GM21528 (cell line): ENCODE measurements around the gene LIG3.
"Not testable (repeated sequence)": the region's sequence is repeated elsewhere in the genome, so short reads cannot be mapped to it uniquely, and the experiment has no call there.

Experiments
- ATAC-seq: cut with Tn5 transposase; IDR thresholded peaks from one replicate; pipeline ENCODE4 v1.9.1; 2021; ENCODE audit warnings: mild to moderate bottlenecking, moderate library complexity; ENCODE audit not compliant: unreplicated experiment, low FRiP score

Gene LIG3

GRCh38 chr17:34998205-34998604, 17.9 kb downstream of the LIG3 start:
- ATAC-seq = no peak

DNA sequence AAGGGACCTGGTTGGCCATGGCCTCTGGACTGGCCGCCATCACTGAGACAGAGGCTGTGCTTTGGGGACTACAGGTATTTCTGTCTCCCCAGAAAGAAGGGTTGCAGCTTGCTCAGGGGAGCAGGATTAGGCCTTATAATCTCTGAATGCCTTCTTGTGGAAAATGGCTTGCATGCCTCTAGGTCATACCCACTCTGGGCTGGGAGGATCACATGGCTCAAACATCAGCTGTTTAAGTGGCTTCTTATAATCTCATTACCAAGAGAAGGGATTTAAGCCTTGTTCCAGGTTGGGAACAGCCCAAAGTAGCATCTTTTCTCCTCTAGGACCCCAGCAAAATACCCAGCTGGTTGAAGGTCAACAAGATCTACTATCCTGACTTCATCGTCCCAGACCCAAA, 19.1 kb downstream of the LIG3 start:
- ATAC-seq = no peak

GRCh38 chr17:35000965-35001364, 20.7 kb downstream of the LIG3 start:
- ATAC-seq = not testable (repeated sequence)

GRCh38 chr17:35001549-35001948, 21.2 kb downstream of the LIG3 start:
- no peak for ATAC-seq

GRCh38 chr17:35002876-35003551, 22.7 kb downstream of the LIG3 start:
- no peak for ATAC-seq

GRCh38 chr17:35003778-35004177, 23.5 kb downstream of the LIG3 start:
- no peak for ATAC-seq

- no peak for ATAC-seq
Measured at GRCh38 chr17:35006345-35006744, 26.0 kb downstream of the LIG3 start.

GRCh38 chr17:35006961-35007360, 26.6 kb downstream of the LIG3 start:
- ATAC-seq = no peak

- no peak for ATAC-seq
Measured at GRCh38 chr17:35010093-35010492, 29.8 kb downstream of the LIG3 start.

DNA sequence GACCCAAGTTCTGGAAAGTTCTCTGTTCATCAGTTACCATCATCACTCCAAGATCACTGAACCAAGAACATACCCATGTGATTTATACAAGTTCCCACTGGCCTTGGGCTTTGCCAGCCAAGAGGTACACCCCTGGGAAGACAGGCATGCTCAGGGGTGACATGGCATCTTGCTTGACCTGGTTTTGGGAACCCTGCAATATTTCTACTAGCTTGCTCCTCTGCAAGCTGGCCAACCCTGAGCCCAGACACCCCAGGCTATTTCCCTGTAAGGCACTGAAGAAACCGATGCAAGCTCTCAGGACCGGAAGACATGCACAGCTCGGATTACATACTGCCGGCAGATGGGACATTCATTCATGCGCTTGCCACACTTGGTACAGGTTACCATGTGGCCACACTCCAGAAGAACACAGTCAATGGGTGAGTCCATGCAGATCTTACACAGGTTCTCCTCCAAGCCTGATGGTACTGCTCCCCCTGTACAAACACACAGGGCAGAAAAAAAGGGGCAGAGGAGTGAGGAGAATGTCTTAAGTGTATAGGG, 31.4 kb downstream of the LIG3 start:
- no peak for ATAC-seq

- ATAC-seq = no peak
Measured at GRCh38 chr17:35016369-35016768, 36.1 kb downstream of the LIG3 start.

GRCh38 chr17:35017021-35017420, 36.7 kb downstream of the LIG3 start:
- no peak for ATAC-seq

DNA sequence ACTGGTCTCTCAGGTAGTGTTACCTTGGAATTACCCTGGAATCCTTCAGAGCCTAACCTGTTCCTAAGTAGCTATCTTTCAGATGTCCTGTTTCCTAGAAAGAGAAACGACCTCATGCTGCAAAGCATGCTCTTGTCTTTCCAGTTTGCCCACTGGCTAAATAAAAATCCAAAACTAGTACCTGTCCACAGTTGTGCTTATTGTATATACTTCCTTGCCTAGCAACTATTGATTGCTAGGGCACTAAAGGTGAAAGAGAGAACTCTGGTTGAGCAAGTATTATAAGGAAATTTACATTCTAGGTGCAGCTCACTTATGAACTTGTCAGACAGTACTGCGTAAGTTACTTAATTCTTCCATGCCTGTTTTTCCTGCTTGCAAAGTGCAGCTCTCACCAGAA, 38.5 kb downstream of the LIG3 start:
- ATAC-seq = no peak

GRCh38 chr17:35019386-35020179, 39.3 kb downstream of the LIG3 start:
- ATAC-seq = no peak

GRCh38 chr17:35021520-35022380, 41.4 kb downstream of the LIG3 start:
- no peak for ATAC-seq

DNA sequence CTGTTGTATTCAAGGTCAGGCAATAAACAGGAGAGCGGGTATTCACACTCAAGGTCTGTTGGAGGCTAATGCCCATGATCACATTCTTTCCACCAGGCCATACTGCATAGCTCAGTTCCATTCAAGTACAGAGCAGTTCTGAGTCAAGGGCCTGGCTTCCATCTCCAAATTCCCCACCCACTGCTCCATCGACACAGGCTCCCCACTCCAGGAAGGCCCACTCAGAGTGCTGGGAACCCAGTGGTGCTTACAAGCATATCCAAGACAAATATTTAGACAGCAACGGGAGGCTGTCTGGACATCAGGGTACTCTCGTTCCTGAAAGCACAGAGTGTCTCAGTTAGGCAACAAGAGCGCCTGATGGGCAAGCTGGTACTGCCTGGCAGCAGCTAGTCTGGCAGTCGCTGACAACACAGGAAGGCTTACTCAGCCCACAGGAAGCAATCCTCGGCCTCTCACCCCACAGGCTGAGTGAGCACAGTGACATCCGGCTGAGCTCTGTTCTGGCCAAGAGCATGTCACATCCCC, 42.3 kb downstream of the LIG3 start:
- no peak for ATAC-seq

DNA sequence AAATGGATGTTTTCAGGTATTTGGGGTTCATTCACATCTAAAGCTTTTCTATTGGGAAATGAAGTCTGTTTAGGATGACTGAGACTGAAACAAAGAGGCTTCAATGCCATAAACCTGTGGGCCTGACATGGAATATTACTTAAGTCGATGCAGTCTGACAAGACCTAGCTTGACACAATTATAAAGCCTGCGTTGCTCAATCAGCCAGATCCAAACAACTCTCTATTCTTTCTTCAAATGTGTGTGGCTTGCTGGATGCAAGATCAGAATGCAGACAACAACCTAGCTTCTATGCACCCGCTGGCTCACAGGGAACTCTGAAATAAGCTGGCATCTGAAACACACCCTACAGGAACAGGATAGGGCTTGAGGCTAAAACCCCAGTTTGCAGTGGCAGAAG, 43.2 kb downstream of the LIG3 start:
- no peak for ATAC-seq

GRCh38 chr17:35025541-35025940, 45.2 kb downstream of the LIG3 start:
- ATAC-seq = no peak

DNA sequence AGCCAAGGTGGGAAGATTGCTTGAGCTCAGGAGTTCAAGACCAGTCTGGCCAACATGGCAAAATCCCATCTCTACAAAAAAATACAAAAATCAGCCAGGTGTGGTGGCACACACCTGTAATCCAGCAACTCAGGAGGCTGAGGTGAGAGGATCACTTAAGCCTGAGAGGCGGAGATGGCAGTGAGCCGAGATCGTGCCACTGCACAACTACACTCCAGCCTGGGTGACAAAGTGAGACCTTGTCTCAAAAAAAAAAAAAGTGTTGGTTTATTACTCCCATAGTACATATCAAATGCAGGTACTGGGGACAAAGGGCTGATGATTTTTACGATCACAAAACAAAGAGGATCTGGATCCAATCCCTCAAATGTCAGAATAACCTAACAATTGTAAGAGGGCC, 47.8 kb downstream of the LIG3 start:
- not testable (repeated sequence) for ATAC-seq

- no peak for ATAC-seq
Measured at GRCh38 chr17:35028531-35029262, 48.4 kb downstream of the LIG3 start.
